NK-92 (cell line): ENCODE results near the gene PRKCB.
"Not testable (repeated sequence)": the region's sequence is repeated elsewhere in the genome, so short reads cannot be mapped to it uniquely, and the experiment has no call there.

Source experiments
- DNase-seq: peaks from one replicate; lab custom pipeline; 2025; ENCODE audit not compliant: unreplicated experiment; lab: John Stamatoyannopoulos, UW

PRKCB gene

DNA sequence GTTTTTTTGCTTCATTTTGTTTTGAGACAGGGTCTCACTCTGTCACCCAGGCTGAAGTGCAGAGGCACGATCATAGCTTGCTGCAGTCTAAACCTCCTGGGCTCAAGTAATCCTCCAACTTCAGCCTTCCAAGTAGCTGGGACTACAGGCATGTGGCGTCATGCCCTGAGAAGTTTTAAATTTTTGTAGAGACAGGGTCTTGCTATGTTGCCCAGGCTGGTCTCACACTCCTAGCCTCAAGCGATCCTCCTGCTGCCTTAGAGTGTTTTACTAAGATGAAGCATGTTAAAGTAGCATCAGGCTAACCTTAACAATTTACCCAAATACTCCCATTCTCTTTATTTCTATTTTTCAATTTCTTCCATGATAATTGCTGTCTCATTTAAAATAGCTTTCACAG, 371.1 kb downstream of the PRKCB start:
- DNase-seq, result no peak

DNA sequence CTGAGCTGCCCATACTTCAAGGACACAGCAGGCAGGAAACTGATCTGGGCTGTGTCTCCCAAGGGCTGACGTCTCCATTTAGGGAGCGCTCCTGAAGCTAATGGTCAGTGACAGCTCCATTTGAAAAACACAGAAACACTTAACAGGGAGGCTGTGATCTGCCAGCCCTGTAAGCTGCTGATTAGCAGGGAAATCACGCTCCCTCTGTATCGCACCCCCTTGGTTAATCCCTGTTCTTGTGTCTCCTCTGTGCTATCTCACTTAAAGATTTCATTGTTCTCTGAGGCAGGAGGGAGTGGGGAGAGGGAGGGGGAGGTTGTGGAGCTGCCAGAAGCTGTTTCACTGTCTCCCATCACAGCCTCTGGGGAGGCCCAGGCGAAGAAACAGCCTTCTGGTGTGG, 372.9 kb downstream of the PRKCB start:
- DNase-seq, result no peak

DNA sequence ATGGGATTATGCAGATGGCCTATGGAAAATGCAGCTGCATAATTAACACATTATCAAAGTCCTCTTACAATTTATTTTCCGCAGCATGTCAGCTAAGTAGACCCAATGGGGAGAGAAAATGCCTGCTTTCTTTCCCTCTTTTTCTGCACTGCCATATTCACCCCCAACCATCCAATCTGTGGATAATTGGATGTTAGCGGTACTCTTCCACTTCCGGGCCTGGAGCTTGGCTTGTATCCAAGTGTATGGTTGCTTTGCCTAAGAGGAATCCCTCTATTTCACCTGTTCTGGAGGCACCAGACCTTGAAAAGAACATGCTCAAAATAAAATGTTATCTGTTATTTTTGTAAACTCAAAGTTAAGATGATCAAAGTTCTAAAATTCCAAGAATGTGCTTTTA, 379.2 kb downstream of the PRKCB start:
- no peak for DNase-seq

DNA sequence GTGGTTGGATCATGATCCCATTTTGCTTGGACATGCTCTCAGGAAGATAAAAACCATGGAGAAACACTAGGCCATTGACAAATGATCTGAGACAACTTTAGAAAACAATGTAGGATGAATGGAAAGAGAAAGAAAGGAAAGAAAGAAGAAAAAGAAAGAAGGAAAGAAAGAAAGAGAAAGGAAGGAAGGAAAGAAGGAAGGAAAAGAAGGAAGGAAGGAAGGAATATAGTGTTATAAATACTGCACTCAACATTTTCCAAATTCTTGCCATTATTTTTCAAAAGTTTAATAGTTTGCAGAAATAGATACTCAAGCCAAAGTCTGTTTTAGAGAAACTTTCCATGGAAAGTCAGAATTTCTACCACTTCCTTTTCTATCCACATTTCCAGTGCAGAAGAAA, 381.2 kb downstream of the PRKCB start:
- no peak for DNase-seq

DNA sequence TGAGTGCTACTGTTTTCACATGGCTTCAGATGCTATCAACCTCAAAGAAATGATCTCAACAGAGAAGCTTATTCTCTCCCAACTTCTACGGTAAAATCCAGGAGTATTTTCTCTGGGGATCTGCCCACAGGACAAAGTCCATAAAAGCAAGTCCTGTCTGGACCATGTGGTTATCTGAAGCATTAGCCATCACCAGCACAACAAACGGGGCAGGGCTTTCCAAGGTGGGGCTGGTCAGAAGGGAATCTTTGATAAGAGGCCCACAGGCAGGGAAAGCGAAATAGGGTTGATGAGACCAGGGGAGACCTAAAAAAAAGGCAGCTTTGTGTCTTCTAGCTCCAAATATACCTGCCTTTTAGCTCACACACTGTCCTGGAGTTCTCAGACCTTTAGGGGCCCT, 381.7 kb downstream of the PRKCB start:
- no peak for DNase-seq

DNA sequence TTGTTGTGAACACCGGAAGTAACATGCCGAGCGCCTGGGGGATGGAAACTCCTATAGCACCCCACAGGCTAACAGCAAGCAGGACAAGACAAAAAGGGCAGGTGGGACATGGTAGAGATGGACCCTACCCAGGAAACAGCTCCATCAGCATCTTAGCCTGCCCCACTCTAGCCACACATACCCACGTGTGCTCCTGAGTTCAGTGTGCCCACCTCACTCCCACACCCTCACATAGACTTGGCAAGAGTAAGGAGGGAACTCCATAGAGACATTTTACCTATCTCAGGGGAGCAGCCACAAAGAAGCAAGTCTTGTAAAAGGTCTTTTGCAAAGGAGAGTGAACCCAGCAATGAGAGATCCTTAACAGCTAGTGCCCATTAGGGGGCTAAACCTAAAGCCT, 382.5 kb downstream of the PRKCB start:
- no peak for DNase-seq

DNA sequence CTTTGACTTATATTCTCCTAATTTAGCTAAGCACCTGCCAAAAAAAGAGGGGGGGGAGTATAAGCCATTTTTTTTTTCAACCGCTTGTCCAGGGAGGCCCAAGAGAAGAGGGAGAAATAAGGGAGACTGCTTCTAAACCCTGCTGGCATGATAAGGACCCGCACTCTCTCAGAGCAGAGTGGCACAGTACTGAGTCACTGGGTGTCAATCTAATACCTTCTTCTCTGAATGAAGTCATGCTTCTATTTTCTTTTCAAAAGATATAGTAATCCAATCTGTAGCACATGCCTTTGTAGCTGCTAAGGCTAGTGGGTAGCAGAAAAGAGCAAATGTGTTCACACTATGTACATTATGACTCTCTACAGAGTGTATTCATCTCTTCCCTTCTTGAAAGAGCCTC, 385.4 kb downstream of the PRKCB start:
- DNase-seq, result no peak

DNA sequence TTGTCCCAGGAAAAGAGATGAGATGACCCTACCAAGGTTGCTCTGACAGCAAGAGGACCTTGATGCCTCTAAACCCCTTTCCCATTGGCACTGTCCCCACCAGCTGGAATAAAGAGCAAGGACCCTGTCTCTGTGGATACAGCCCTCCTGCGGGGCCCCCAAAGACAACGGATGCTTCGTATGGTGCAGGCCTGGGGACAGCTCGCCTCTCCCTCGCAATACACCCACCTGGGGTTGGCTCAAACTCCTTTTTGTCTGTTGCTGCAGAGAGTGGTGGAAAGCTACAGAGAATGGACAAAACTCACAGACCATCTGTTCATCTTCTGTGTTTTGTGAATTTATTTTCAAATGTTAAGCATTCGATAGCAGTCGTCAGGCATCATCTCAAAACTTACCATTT, 392.7 kb downstream of the PRKCB start:
- DNase-seq, result no peak

DNA sequence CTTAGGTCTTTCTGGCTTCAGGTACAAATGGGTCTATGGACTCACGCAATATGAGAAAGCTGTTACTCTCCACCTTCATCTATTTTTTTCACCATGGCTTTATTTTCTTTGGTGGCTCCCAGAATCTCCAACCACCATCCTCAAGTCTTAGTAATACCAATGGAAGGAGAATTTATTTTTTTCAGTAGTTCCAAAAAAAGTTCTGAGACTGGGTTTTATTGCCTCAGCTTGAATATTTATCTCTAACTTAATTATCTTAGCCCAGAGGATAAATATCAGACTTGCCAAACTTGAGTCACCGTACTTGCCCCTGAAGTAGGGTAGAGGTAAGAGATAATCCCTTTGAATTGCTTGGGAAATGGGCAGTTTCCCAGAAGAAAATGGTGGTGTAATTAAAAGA, 397.2 kb downstream of the PRKCB start:
- DNase-seq, result no peak

DNA sequence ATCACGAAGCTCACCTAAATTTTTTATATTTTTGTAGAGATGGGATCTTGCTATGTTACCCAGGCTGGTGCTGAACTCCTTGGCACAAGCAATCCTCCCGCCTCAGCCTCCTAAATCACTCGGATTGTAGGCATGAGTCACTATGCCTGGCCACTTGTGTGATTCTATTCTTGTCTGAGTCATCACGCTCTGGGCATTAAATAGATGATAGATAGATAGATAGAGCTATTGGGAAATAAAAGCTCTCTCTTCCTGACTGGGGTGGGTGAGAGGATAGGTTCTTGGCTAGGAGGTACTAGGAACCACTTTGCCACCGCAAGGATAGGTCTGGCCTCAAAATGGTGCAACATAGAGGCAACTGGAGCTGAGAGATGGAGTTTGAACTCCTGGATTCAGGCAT, 399.0 kb downstream of the PRKCB start:
- DNase-seq, result no peak

DNA sequence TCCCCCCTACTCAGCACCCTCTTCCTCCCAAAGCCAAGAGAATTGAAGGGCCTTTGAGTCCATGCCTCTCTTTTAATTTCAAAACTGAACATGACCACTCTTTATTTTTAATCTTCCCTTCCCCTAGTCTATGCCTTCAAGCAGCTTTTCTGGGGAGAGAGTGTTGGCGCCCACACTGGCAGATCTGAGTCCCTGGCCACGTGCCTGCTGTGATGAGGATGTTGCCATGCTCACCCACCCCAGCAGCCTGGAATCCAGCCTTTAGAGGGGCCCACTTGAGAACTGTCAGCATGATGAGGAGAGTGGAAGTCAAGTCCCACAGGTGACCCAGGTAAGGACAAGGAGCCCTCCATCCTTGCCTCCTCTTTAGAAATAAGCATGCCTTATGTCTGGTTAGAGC, 400.0 kb downstream of the PRKCB start:
- DNase-seq, result no peak

DNA sequence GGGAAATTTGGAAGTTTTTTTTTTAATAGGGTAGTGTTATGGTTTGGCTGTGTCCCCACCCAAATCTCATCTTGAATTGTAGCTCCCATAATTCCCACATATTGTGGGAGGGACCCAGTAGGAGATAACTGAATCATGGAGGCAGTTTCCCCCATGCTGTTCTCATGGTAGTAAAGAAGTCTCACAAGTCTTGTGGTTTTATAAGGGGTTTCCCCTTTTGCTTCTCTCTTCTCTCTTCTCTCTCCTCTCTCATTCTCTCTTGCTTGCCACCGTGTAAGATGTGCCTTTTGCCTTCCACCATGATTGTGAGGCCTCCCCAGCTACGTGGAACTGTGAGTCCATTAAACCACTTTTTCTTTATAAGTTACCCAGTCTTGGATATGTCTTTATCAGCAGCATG, 403.1 kb downstream of the PRKCB start:
- DNase-seq, result not testable (repeated sequence)

DNA sequence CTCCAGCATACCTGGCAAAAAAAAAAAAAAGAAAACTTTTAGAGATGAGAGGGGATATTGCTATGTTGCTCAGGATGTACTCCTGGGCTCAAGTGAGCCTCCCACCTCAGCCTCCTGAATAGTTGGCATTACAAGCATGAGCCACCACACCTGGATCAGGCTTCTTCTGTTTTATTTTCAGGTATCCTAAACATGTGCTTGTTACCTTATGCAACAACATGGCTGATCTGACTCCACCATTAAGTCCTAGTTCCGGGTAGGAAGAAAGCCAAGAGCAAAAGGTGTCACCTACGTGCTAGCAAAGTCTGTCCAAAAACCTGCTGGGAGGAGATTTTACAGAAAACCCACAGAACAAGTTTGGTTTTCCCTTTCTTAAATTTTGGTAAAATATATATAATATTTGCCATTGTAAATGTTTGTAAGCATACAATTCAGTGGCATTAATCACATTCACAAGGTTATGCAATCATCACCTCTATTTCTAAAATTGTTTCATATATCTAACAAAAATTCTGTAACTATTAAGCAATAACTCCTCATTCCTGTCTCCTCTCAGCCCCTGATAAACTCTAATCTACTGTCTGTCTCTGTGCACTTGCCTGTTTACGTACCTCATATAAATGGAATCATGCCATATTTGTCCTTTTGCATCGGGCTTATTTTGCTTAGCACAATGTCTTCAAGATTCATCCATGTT, 411.3 kb downstream of the PRKCB start:
- DNase-seq, result no peak

DNA sequence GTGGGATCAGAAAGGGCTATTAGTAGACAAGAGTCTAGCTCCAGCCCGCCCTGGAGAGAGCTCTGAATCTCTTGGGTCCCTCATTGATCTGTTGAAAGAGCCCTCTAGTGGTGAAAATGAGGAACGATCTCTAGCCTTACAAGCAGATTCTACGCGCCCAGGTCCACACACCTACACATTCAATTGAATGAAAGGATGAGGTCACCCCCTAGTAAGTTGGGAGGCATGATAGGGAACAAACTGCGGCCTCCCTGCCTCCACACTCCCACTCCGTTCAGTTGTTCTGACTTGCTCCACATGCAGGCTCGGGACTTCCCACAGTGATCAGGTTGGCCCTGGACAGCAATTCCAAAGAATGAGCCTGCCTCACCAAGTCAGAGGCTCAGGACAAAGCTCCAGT, 417.4 kb downstream of the PRKCB start:
- no peak for DNase-seq

DNA sequence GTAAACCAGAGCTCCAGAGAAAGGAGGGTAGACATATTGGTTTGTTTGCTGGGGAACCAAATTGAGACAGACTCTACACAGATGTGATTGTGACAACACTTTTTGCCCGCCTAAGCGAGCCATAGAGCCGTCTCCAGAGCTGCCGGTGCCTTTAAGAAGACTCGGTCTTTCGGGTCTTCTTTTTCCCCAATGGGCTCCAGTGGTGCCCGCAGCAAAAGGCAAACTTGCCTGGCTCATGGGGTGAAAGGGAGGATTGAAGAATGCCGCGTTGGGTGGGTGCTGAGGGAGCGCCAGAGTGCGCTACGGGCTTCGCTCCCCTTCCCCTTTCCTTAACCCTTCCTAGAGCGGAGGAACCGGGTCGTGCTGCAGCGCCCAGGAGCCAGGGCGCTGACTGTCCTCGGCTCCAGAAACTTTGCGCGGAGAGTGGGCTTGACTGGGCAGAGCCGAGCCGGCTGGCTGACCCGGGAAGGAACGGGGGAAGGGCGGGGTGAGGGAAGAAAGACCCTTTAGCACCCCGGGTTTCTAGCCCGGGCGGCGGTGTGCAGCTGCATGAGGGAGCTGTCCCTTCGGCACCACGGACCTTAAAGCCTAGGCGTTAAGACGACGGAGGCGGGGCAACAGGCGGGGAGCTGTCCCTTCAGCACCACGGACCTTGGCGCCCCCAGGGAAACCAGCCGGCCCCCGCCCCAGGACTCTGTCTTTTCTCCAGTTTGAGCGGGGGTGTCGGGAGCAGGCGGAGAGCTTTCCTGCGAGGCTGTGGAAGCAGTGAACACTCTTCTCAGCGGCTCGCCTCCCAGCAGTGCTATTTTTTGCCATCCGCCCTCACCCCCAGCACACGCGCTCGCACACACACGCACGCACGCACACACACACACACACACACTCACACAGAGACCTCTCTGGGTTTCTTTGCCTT, 419.9 kb downstream of the PRKCB start, which contains the start of gene CACNG3:
Gene CACNG3 (plus strand): TSS at position 880 of the 916 bp plus-strand sequence. CDS start 420 bp downstream, outside the sequence.
- no peak for DNase-seq

DNA sequence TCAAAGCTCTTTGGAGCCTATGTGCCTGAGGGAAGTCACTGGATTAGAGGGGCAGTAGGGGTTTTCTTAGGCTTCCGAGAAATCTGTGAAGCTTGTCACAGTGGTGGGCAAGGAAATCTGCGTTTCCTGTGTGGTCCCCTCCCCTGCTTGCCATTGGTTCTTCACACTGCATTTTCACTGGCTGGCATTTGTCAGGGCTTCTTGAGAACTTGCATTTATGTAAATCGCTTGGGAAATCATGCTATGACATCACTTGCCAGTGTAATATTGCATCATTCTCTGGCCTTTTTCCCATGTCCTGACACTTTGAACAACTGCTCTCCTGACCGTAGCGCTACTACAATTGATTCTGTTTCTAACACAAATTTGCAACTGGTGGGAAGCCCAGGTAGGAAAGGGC, 422.2 kb downstream of the PRKCB start:
- no peak for DNase-seq

DNA sequence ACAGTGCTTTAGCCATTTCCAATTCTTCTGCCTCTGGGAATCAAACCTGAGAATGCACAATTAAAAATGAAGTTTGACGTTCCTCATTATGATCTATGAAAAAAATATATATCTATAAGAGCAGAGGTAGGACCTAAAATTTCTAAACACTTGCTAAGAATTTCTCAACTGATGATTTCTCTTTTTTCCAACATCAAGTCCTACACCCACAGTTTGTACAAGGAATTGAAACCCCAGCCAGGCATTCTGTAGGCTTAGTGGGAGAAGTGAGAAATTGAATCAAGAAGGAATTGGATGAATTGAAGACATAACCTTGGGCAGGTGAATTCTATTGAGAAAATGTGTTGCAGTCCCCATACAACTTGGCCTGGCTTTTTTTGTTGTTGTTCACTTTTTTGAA, 423.0 kb downstream of the PRKCB start:
- no peak for DNase-seq

DNA sequence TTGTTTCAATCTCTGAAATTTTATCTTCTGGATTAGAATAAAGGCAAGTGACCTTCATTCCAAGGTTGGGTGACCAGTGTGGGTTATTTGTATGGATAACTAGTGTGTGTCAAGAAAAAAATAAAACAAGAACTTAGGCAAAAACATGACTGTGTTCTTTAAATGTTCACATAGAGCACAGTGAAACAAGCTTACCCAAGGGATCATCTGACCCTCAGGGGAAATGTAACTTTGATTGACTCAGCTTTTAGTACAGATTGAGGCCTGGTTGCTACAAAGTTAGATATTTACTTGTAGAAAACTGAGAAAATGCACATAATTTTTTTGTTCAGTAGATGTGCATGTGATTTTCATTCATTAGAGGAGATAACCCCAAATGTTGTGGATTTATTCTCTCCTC, 427.0 kb downstream of the PRKCB start:
- DNase-seq, result no peak
